ENCODE data around the gene NUS1.

- TF ChIP-seq CTCF (IDR thresholded peaks at IDR 0.05) (no peak), EP300 (IDR thresholded peaks at IDR 0.05) (no peak), POLR2A (IDR thresholded peaks at IDR 0.05) (no peak), POLR2AphosphoS5 (IDR thresholded peaks at IDR 0.05) (no peak)
Observed at GRCh38 chr6:117685359-117685758, 10.1 kb downstream of the NUS1 start.

Measured in stomach (tissue), 4 donors.